T-cell (primary cell): ENCODE data around the gene DAAM1. TPM values are rescaled to one million over a fixed set of nuclear protein-coding genes. Genes with fewer than 3 reads are reported as not detected.

Experiments used
- ATAC-seq, 4 experiments: fragments of 200-7000 bp in 3 of 4; fragments of 150-1000 bp in 1 of 4; cut with Tn5 transposase; replicated peaks in 1 of 4; 1 replicate in 3 of 4; 2 replicates in 1 of 4; pipeline ENCODE4 v1.10.0; 2021; ENCODE audit warnings: moderate library complexity in 3 of 4, mild to moderate bottlenecking in 2 of 4, moderate number of reproducible peaks in 1 of 4
- CTCF ChIA-PET, 2 donors: fragments of 300-600 bp; sonication (Branson Sonifier 250); formaldehyde crosslinking; loops; one replicate each; lab custom pipeline; 2022; ENCODE audit warnings: antibody characterized with exemption in 2 of 2; lab: Charles Lee
- POLR2A ChIA-PET, 2 donors: fragments of 300-600 bp; sonication (Branson Sonifier 250); formaldehyde crosslinking; loops; one replicate each; lab custom pipeline; 2022; ENCODE audit warnings: antibody characterized with exemption in 2 of 2; lab: Charles Lee
- DNase-seq, 35 experiments: peaks; one replicate each; pipeline versions ENCODE4 v3.0.0 to v3.0.0-alpha.2; 2013 to 2023
- H3K27ac ChIP-seq: one replicate; pipeline ENCODE4 v1.5.1; 2013; ENCODE audit warnings: low read length
- H3K27me3 ChIP-seq, 2 experiments: replicated peaks in 1 of 2; 1 replicate in 1 of 2; 2 replicates in 1 of 2; pipeline versions ENCODE4 v1.6.1 to v1.7.0; 2013; ENCODE audit warnings: low read length in 1 of 2, mixed read lengths in 1 of 2; ENCODE audit not compliant: control insufficient read depth in 2 of 2, insufficient read depth in 2 of 2; ENCODE audit errors: extremely low read depth in 1 of 2
- H3K36me3 ChIP-seq, 2 donors: 1 replicate in 1 of 2; 2 replicates in 1 of 2; pipeline versions ENCODE4 v1.6.1 to v1.7.0; 2013; ENCODE audit warnings: low read length in 1 of 2; ENCODE audit not compliant: control insufficient read depth in 2 of 2, insufficient read depth in 1 of 2; ENCODE audit errors: extremely low read depth in 1 of 2
- H3K4me1 ChIP-seq, 2 experiments: 1 replicate in 1 of 2; 2 replicates in 1 of 2; pipeline versions ENCODE4 v1.6.1 to v1.7.0; 2013; ENCODE audit warnings: low read length in 2 of 2, mixed read lengths in 1 of 2; ENCODE audit not compliant: insufficient read depth in 2 of 2, control insufficient read depth in 1 of 2; ENCODE audit errors: extremely low read depth in 1 of 2
- H3K4me3 ChIP-seq, 2 donors: 1 replicate in 1 of 2; 2 replicates in 1 of 2; pipeline versions ENCODE4 v1.5.1 to v1.7.0; 2013; ENCODE audit warnings: mild to moderate bottlenecking in 2 of 2, low read length in 1 of 2, moderate library complexity in 1 of 2; ENCODE audit not compliant: control insufficient read depth in 1 of 2; ENCODE audit errors: extremely low read depth in 1 of 2
- H3K9me3 ChIP-seq: 2 replicates; pipeline ENCODE4 v1.7.0; 2013
- H3K27ac Mint-ChIP-seq, 2 donors: one replicate each; pipeline ENCODE4 v1.8.0; 2020 to 2021; ENCODE audit warnings: mild to moderate bottlenecking in 2 of 2, mixed read lengths in 2 of 2
- H3K27me3 Mint-ChIP-seq, 2 donors: one replicate each; pipeline ENCODE4 v1.8.0; 2021 to 2022; ENCODE audit warnings: mixed read lengths in 2 of 2
- H3K36me3 Mint-ChIP-seq: one replicate; pipeline ENCODE4 v1.8.0; 2021; ENCODE audit warnings: mixed read lengths
- H3K4me1 Mint-ChIP-seq, 3 donors: one replicate each; pipeline ENCODE4 v1.8.0; 2020 to 2022; ENCODE audit warnings: mixed read lengths in 3 of 3, mild to moderate bottlenecking in 1 of 3
- H3K4me3 Mint-ChIP-seq, 3 donors: one replicate each; pipeline ENCODE4 v1.8.0; 2020 to 2022; ENCODE audit warnings: mild to moderate bottlenecking in 3 of 3, mixed read lengths in 3 of 3, moderate library complexity in 3 of 3
- H3K9me3 Mint-ChIP-seq, 3 donors: one replicate each; pipeline ENCODE4 v1.8.0; 2020 to 2022; ENCODE audit warnings: mixed read lengths in 3 of 3
- WGBS: methylation state at CpG from one replicate; pipeline ENCODE4 v1.1.5; 2013; ENCODE audit warnings: missing lambda C conversion rate; ENCODE audit not compliant: insufficient coverage; 5-methylcytosine and 5-hydroxymethylcytosine counted together
- total RNA-seq, 35 experiments: library from RNA in 6 of 35; stranded (reverse) in 6 of 35; fragments of 120-200 nt in 1 of 35; gene quantifications; one replicate each; pipeline versions ENCODE4 v1.2.1 to v1.2.4 and lab custom pipeline; 2013 to 2026

Gene DAAM1
- total RNA-seq, 5 donors from 2014 or later (not counting 1 experiment from before 2014, with no cell fraction given): 9.6 to 25.3 (median 23.9) TPM

DNA sequence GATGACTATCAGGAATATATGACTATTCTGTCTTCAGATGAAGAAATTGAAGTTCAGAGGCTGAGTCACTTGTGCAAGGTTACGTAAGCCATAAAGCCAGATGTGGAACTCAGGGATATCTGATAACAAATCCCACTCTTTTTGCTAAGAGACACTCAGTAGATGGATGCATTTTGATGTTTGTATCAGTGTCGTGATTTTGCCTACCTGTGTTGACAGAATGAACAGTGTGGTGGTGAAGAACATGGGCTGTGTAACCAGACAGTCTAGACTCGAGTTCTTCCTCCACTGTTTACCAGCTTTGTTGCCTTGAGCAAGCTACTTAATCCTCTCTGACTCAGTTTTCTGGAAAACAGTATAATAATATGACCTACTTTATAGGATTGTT lies 93.9 kb downstream of the DAAM1 start:
- Histone ChIP-seq H3K9me3 (no peaks in the 10 kb centered on the region), H3K27ac (no peak overlapping the region), H3K4me1 (no peaks in the 10 kb centered on the region), H3K4me3 (no peak overlapping the region), H3K27me3 (no peaks in the 10 kb centered on the region), H3K36me3 (no peaks in the 10 kb centered on the region)
- no peaks in the 10 kb centered on the region for H3K27me3 Mint-ChIP-seq
- no peak overlapping the region for H3K4me3 Mint-ChIP-seq
- no peak overlapping the region for H3K27ac Mint-ChIP-seq
- ATAC-seq: no peak
- H3K4me1 Mint-ChIP-seq: no peaks in the 10 kb centered on the region
- 100% methylated on average over 1 of the region's 3 CpGs for WGBS
- no peak for DNase-seq
- CTCF ChIA-PET: no interaction called here
- POLR2A ChIA-PET: no interaction called here
- H3K36me3 Mint-ChIP-seq: peaks cover 49% of the 10 kb centered on the region
- peaks cover 10 to 32% (median 15%) of the 10 kb centered on the region in 3 donors for H3K9me3 Mint-ChIP-seq

DNA sequence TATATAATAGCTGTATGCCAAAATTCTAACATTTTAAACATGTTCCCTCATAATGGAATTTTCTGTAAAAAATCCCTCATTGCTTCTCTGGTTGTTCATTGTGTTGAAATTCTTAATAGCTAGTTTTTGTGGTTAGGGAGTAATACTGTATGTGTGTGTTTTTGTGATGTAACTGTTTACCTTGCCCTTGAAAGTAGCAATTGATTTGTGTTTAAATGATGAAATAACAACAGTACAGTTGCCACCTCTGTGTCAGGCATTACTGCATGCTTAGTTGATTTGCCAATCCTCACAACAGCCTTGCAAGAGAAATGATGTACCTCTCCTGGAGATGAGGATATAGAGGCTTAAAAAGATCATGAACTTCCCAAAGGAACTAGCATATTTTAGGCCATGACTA lies 94.9 kb downstream of the DAAM1 start:
- ChIA-PET POLR2A (no interaction called here), CTCF (no interaction called here)
- peaks cover 10 to 32% (median 16%) of the 10 kb centered on the region in 3 donors for H3K9me3 Mint-ChIP-seq
- DNase-seq: no peak
- peaks cover 49% of the 10 kb centered on the region for H3K36me3 Mint-ChIP-seq
- H3K27ac ChIP-seq: no peak overlapping the region
- H3K27ac Mint-ChIP-seq: no peak overlapping the region
- no peaks in the 10 kb centered on the region for H3K9me3 ChIP-seq
- no peaks in the 10 kb centered on the region for H3K36me3 ChIP-seq
- no peak for ATAC-seq
- H3K4me1 Mint-ChIP-seq: no peaks in the 10 kb centered on the region
- H3K27me3 Mint-ChIP-seq: no peaks in the 10 kb centered on the region
- no peak overlapping the region for H3K4me3 Mint-ChIP-seq
- no peak overlapping the region for H3K4me3 ChIP-seq
- no peaks in the 10 kb centered on the region for H3K4me1 ChIP-seq
- H3K27me3 ChIP-seq: no peaks in the 10 kb centered on the region

DNA sequence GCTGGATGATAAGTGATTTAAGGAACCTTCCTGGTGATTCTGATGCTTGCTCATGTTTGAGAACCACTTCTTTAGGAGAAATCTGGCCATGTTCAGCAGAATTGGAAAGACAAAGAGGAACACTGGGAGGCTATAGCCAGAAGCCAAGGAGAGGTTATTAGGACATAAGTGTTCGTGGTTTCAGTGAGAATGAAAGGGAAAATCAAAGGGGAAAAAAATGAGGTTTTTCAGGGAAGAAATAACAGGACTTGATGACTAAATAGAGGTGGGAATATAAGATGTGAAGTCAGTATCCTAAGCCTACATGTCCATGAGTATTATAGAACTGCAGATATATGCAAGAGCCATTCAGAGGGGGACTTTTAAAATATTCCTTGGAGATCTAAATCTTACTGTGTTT lies 95.6 kb downstream of the DAAM1 start:
- Histone ChIP-seq H3K27ac (no peak overlapping the region), H3K4me1 (no peaks in the 10 kb centered on the region), H3K4me3 (no peak overlapping the region), H3K9me3 (no peaks in the 10 kb centered on the region), H3K36me3 (no peaks in the 10 kb centered on the region), H3K27me3 (no peaks in the 10 kb centered on the region)
- H3K9me3 Mint-ChIP-seq: peaks cover 10 to 32% (median 19%) of the 10 kb centered on the region in 3 donors
- no peak overlapping the region for H3K4me3 Mint-ChIP-seq
- WGBS: 75% methylated on average over 1 of the region's 1 CpG
- ChIA-PET CTCF (no interaction called here), POLR2A (interaction anchor here in 1 of 2 donors (0.7 kb wide), 1 partner anchor 25 kb away, joined by 3 read pairs; no protein-coding TSS in a partner anchor)
- DNase-seq (no peak), ATAC-seq (no peak)
- no peaks in the 10 kb centered on the region for H3K27me3 Mint-ChIP-seq
- no peak overlapping the region for H3K27ac Mint-ChIP-seq
- H3K4me1 Mint-ChIP-seq: no peaks in the 10 kb centered on the region
- peaks cover 50% of the 10 kb centered on the region for H3K36me3 Mint-ChIP-seq

DNA sequence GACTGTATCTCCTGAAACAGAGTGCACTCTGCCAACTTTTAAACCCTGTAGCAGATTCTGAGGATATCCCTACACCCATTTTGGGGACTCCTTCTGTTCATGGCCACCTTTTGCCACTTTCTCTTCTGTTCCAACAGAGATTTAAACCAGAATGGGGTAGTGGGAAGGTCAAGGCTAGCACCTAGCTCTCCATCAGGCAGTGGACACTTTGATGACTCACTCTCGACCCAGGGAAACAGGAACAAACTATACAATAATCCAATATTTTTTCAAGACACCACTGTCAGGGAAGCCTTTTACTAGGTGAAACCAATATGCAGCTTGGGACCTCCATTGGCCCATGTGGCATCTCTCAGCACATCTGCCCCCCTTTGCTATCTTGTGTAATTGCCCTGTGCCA lies 103.6 kb downstream of the DAAM1 start:
- CTCF ChIA-PET: interaction anchor here in 1 of 2 donors (0.6 kb wide), 1 partner anchor 133 kb away, joined by 4 read pairs; no protein-coding TSS in a partner anchor
- POLR2A ChIA-PET: no interaction called here
- H3K9me3 ChIP-seq: no peaks in the 10 kb centered on the region
- Mint-ChIP-seq H3K27me3 (no peaks in the 10 kb centered on the region), H3K36me3 (peaks cover 45% of the 10 kb centered on the region), H3K4me3 (no peak overlapping the region), H3K4me1 (peaks cover 3 to 18% (median 14%) of the 10 kb centered on the region in 3 donors), H3K27ac (no peak overlapping the region), H3K9me3 (peaks cover 0 to 3% (median 0%) of the 10 kb centered on the region in 3 donors)
- DNase-seq (no peak), ATAC-seq (no peak)
- no peak overlapping the region for H3K4me3 ChIP-seq
- no peaks in the 10 kb centered on the region for H3K4me1 ChIP-seq
- H3K27ac ChIP-seq: no peak overlapping the region
- H3K27me3 ChIP-seq: no peaks in the 10 kb centered on the region
- peaks cover 0 to 6% of the 10 kb centered on the region in 2 donors for H3K36me3 ChIP-seq
- WGBS: 86% methylated on average over 1 of the region's 1 CpG

DNA sequence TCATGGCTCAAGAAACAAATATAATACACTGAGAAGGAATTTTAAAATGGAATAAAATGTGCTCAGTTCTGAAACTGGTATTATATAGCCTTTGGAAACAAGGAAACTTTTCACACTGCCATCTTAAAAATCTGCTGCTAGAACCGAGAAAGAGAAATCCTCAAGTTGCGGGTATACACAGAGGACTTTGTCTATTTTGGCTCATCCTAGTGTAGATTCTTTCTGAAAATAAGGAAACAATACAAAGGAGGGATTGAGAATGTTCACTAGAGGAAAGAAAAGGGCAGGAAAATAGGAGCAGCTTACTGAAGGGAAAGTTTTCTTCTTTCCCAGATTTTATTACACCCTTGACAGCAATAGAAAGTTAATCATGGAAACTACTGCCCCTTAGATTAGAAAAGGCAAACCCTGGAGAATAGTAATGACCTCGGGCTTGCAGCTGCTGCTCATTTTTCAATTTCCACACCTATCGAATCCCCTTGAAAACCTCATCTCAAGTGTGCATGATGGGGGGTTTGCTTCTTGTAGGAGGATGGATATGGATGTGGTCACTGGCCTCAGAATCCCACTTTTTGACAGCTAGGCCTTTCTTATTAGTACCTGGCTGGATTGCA lies 104.6 kb downstream of the DAAM1 start:
- Histone ChIP-seq H3K4me1 (peaks cover 0 to 4% of the 10 kb centered on the region in 2 experiments), H3K4me3 (no peak overlapping the region), H3K36me3 (peaks cover 0 to 6% of the 10 kb centered on the region in 2 donors), H3K27me3 (no peaks in the 10 kb centered on the region), H3K27ac (no peak overlapping the region), H3K9me3 (no peaks in the 10 kb centered on the region)
- Mint-ChIP-seq H3K9me3 (peaks cover 0 to 3% (median 0%) of the 10 kb centered on the region in 3 donors), H3K27ac (no peak overlapping the region), H3K27me3 (no peaks in the 10 kb centered on the region), H3K36me3 (peaks cover 45% of the 10 kb centered on the region), H3K4me3 (no peak overlapping the region), H3K4me1 (peaks cover 7 to 23% (median 19%) of the 10 kb centered on the region in 3 donors)
- no CpG with 5 or more reads among the region's 4 CpGs for WGBS
- ATAC-seq: no peak
- ChIA-PET POLR2A (no interaction called here), CTCF (no interaction called here)
- no peak for DNase-seq

DNA sequence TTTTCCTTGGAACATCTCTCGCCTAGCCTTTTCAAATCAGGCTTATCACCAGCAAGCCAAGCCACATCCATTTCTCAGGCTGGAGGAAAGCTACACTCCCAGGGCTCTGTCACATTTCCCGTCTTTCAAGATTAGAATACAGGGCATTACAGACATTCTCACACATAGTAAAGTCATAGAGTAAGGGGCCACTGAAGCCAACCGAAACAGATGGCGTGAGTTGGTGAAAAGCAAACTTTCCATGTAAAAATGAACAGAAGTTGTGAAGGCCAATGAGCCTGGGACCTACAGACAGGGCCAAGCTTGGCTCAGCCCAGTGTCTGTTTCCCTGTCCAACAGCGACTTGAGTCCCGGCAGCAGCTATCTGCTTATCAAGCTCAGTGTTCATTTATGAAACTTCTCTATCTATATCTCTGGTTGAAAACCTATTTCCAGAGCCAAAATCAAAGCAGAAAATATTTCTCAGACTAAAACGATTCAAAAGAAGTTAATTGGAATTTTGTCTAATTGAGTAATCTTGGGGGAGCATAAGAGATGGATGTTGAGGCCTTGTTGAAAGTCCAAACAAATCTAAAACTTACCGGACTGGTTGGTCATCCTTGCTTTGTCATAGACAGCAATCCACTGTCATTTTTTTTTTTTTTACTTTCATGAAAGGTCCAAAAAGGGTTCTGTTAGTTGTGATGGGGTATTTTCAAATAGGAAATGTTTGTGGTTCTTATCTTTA lies 105.6 kb downstream of the DAAM1 start:
- no peak overlapping the region for H3K4me3 ChIP-seq
- ChIA-PET POLR2A (no interaction called here), CTCF (interaction anchor here in 1 of 2 donors (0.6 kb wide), 1 partner anchor 13 kb away, joined by 3 read pairs; no protein-coding TSS in a partner anchor)
- no peaks in the 10 kb centered on the region for H3K27me3 ChIP-seq
- 100% methylated on average over 4 of the region's 8 CpGs for WGBS
- H3K4me3 Mint-ChIP-seq: no peak overlapping the region
- H3K36me3 Mint-ChIP-seq: peaks cover 42% of the 10 kb centered on the region
- H3K9me3 Mint-ChIP-seq: no peaks in the 10 kb centered on the region
- ATAC-seq: no peak
- H3K27ac ChIP-seq: no peak overlapping the region
- no peaks in the 10 kb centered on the region for H3K27me3 Mint-ChIP-seq
- peaks cover 7 to 23% (median 21%) of the 10 kb centered on the region in 3 donors for H3K4me1 Mint-ChIP-seq
- no peaks in the 10 kb centered on the region for H3K9me3 ChIP-seq
- H3K36me3 ChIP-seq: peaks cover 0 to 6% of the 10 kb centered on the region in 2 donors
- H3K27ac Mint-ChIP-seq: no peak overlapping the region
- peaks cover 0 to 6% of the 10 kb centered on the region in 2 experiments for H3K4me1 ChIP-seq
- DNase-seq: no peak
